ENCODE results near the gene MYO5A. TPM values are rescaled to one million over a fixed set of nuclear protein-coding genes. Genes with fewer than 3 reads are reported as not detected.

Gene MYO5A
- total and polyA plus RNA-seq, 10 of the 15 experiments (the other 5 are each of a cell fraction or from before 2014, with no cell fraction given) = 4.2 to 42.9 (median 31.1) TPM

- TF ChIP-seq FOXM1 (IDR thresholded peaks at IDR 0.05; ENCODE audit: low read depth, low read length) = peak; percentile 81
- 0 out of 2 replicates have a peak, but pooled peaks have one; percentile 37 for TF ChIP-seq EZH2 (IDR thresholded peaks at IDR 0.05; ENCODE audit: borderline replicate concordance, control insufficient read depth, low read depth, low read length)
- 0 out of 2 replicates have a peak, but pooled peaks have one; percentile 59 for TF ChIP-seq CREB1 (IDR thresholded peaks at IDR 0.05; ENCODE audit: low read depth)
- peak; percentile 66 for TF ChIP-seq ATF7 (IDR thresholded peaks at IDR 0.05; ENCODE audit: low read depth)
- no peak for TF ChIP-seq NR2C1 (IDR thresholded peaks at IDR 0.05)
- TF ChIP-seq IRF4 (IDR thresholded peaks at IDR 0.05; ENCODE audit: low read depth, low read length) = peak; percentile 99
- TF ChIP-seq CBFB (IDR thresholded peaks at IDR 0.05; ENCODE audit: low read depth) = peak; percentile 86
- TF ChIP-seq ZBED1 (IDR thresholded peaks at IDR 0.05; ENCODE audit: borderline replicate concordance) = peak; percentile 76
- TF ChIP-seq KLF5 (IDR thresholded peaks at IDR 0.05; ENCODE audit: partially characterized antibody) = peak; percentile 67
- TF ChIP-seq CBX5 (IDR thresholded peaks at IDR 0.05; ENCODE audit: low read depth) = peak; percentile 94
- peak; percentile 95 for TF ChIP-seq BCL3 (IDR thresholded peaks at IDR 0.05; ENCODE audit: borderline replicate concordance, insufficient read depth, low read depth, low read length, poor library complexity, severe bottlenecking)
- peak; percentile 87 for TF ChIP-seq HDGF (IDR thresholded peaks at IDR 0.05)
- peak; percentile 82 for TF ChIP-seq CHD2 (IDR thresholded peaks at IDR 0.05; ENCODE audit: borderline replicate concordance, low read depth, low read length)
- no peak; the same call in 1 of the 2 replicates for TF ChIP-seq RB1 (IDR thresholded peaks at IDR 0.05; ENCODE audit: borderline replicate concordance)
- TF ChIP-seq SRF (IDR thresholded peaks at IDR 0.05; ENCODE audit: low read depth in 2 of 2, low read length in 2 of 2) = peak in 1 of 2 experiments; percentile 61; a peak in 1 of 4 replicates
- TF ChIP-seq SP1 (IDR thresholded peaks at IDR 0.05; ENCODE audit: low read depth, low read length) = peak; percentile 67
- TF ChIP-seq BCL11A (IDR thresholded peaks at IDR 0.05; ENCODE audit: low read depth, low read length) = peak; percentile 97
- peak; percentile 85 for TF ChIP-seq MEF2A (IDR thresholded peaks at IDR 0.05; ENCODE audit: insufficient read depth, low read depth, low read length)
Measured at GRCh38 chr15:52466134-52466701, 62.5 kb downstream of the MYO5A start (continued).
